Endothelial cell of umbilical vein (primary cell): ENCODE data around the gene PTPRO. TPM values are rescaled to one million over a fixed set of nuclear protein-coding genes. Genes with fewer than 3 reads are reported as not detected.

Experiments
- BruUV-seq: library from RNA; stranded (reverse); fragments of 400-500 nt; replicated peaks from 2 replicates; lab custom pipeline; 2021; lab: Mats Ljungman, UMichigan
- CTCF ChIA-PET: fragments of 300-600, 350-600 bp; sonication (Branson Sonifier 250); formaldehyde crosslinking; loops from one replicate; lab custom pipeline; 2021; ENCODE audit warnings: antibody characterized with exemption, inconsistent platforms; lab: Charles Lee
- POLR2A ChIA-PET: fragments of 300-600, 350-600 bp; sonication (Branson Sonifier 250); formaldehyde crosslinking; loops from one replicate; lab custom pipeline; 2021; ENCODE audit warnings: antibody characterized with exemption, inconsistent platforms; lab: Charles Lee
- DNase-seq: peaks from one replicate; pipeline ENCODE4 v3.0.0-alpha.2; 2011; ENCODE audit warnings: low read depth, low spot score
- FAIRE-seq: peaks from 2 replicates; lab custom pipeline; 2011; peaks lifted over from hg19 to GRCh38; lab: Jason Lieb, UNC
- H2AFZ ChIP-seq: 2 replicates; pipeline ENCODE4 v1.6.0; 2012; ENCODE audit warnings: low read depth, low read length, control low read depth, inconsistent platforms
- H3K27ac ChIP-seq: 2 replicates; pipeline ENCODE4 v1.5.1; 2011; ENCODE audit warnings: low read depth, mild to moderate bottlenecking, control low read depth, low read length, moderate library complexity; ENCODE audit not compliant: insufficient read depth
- H3K27me3 ChIP-seq, 2 experiments: 2 replicates each; pipeline versions ENCODE4 v1.6.0 to v1.6.1; 2011; ENCODE audit warnings: low read length in 2 of 2, mixed read lengths in 1 of 2; ENCODE audit not compliant: control insufficient read depth in 2 of 2, insufficient read depth in 2 of 2
- H3K36me3 ChIP-seq, 2 experiments: 2 replicates in 1 of 2; 3 replicates in 1 of 2; pipeline ENCODE4 v1.5.1; 2011; ENCODE audit warnings: low read length in 2 of 2, mild to moderate bottlenecking in 1 of 2, moderate library complexity in 1 of 2; ENCODE audit not compliant: control insufficient read depth in 2 of 2, insufficient read depth in 2 of 2; ENCODE audit errors: extremely low read depth in 1 of 2
- H3K4me1 ChIP-seq: 3 replicates; pipeline ENCODE4 v1.5.1; 2011; ENCODE audit warnings: mild to moderate bottlenecking, low read length; ENCODE audit not compliant: control insufficient read depth, insufficient read depth; ENCODE audit errors: extremely low read depth
- H3K4me2 ChIP-seq: 2 replicates; pipeline ENCODE4 v1.6.1; 2011; ENCODE audit warnings: low read length, control low read depth, mixed read lengths; ENCODE audit not compliant: insufficient read depth
- H3K4me3 ChIP-seq, 3 experiments: fragments of 200-600 bp in 1 of 3; sonication (generic), shearing (Covaris generic) in 1 of 3; replicated peaks in 1 of 3; 2 replicates each; pipeline ENCODE4 v1.5.1; 2011 to 2016; ENCODE audit warnings: control low read depth in 3 of 3, low read length in 3 of 3, mild to moderate bottlenecking in 2 of 3, inconsistent platforms in 1 of 3, low read depth in 1 of 3, moderate library complexity in 1 of 3; ENCODE audit not compliant: insufficient read depth in 1 of 3
- H3K79me2 ChIP-seq: 2 replicates; pipeline ENCODE4 v1.6.0; 2012; ENCODE audit warnings: low read length, inconsistent platforms; ENCODE audit not compliant: control insufficient read depth, insufficient read depth
- H3K9ac ChIP-seq: replicated peaks from 2 replicates; pipeline ENCODE3; 2011; ENCODE audit warnings: low read length, control low read depth; ENCODE audit not compliant: insufficient read depth; ENCODE audit errors: extremely low read depth
- H3K9me1 ChIP-seq: replicated peaks from 3 replicates; pipeline ENCODE4 v1.6.0; 2011; ENCODE audit warnings: mild to moderate bottlenecking, low read length; ENCODE audit not compliant: control insufficient read depth, insufficient read depth; ENCODE audit errors: extremely low read depth
- H3K9me3 ChIP-seq: replicated peaks from 2 replicates; pipeline ENCODE4 v1.5.1; 2012; ENCODE audit warnings: low read length, inconsistent platforms; ENCODE audit not compliant: control insufficient read depth, insufficient read depth
- H4K20me1 ChIP-seq: replicated peaks from 2 replicates; pipeline ENCODE3; 2011; ENCODE audit warnings: mild to moderate bottlenecking, low read length; ENCODE audit not compliant: control insufficient read depth, insufficient read depth; ENCODE audit errors: extremely low read depth
- CTCF ChIP-seq, 2 donors: IDR thresholded peaks; 1 replicate in 1 of 2; 2 replicates in 1 of 2; pipeline ENCODE4 v1.5.1; 2011; ENCODE audit warnings: low read length in 2 of 2, mild to moderate bottlenecking in 2 of 2, moderate library complexity in 2 of 2, control low read depth in 1 of 2, inconsistent platforms in 1 of 2, low read depth in 1 of 2; ENCODE audit not compliant: insufficient read depth in 1 of 2; ENCODE audit errors: extremely low read depth in 1 of 2
- GATA2 ChIP-seq: IDR thresholded peaks from 2 replicates; pipeline ENCODE4 v1.7.0; 2011; ENCODE audit warnings: low read depth, mild to moderate bottlenecking, moderate library complexity, mixed read lengths, low read length; ENCODE audit not compliant: insufficient read length, insufficient read depth
- MAX ChIP-seq: IDR thresholded peaks from 2 replicates; pipeline ENCODE4 v1.6.1; 2011; ENCODE audit not compliant: insufficient read depth, insufficient read length
- MYC ChIP-seq: IDR thresholded peaks from one replicate; pipeline ENCODE4 v1.6.1; 2011; ENCODE audit warnings: mild to moderate bottlenecking, low read depth, low read length
- dilution Hi-C: fragments of 300-500 bp; cut with MboI; formaldehyde crosslinking; loops from one replicate; pipeline ENCODE4 v1.15.0; 2019; ENCODE audit warnings: low sequenced_read_pairs; ENCODE audit not compliant: extremely low pct_ligation_motif_present
- intact Hi-C: fragments of 100-400 bp; cut with micrococcal nuclease; formaldehyde crosslinking; loops from one replicate; pipeline ENCODE4 v1.10.0; 2022
- polyA plus RNA-seq, 4 experiments: library from polyadenylated mRNA; depleted of rRNA in 3 of 4; stranded (reverse) in 3 of 4; unstranded in 1 of 4; fragments of >200 nt; gene quantifications; 2 replicates each; pipeline versions ENCODE4 v1.2.1 to v1.2.3, GENCODE V29; 2011 to 2012; ENCODE audit warnings: missing spikeins in 1 of 4
- total RNA-seq: library from RNA; stranded (reverse); gene quantifications from 2 replicates; pipeline ENCODE4 v1.2.3, GENCODE V29; 2021

Gene PTPRO
- total and polyA plus RNA-seq, 2 donors (not counting 3 experiments of a cell fraction or from before 2014, with no cell fraction given) = not detected

DNA sequence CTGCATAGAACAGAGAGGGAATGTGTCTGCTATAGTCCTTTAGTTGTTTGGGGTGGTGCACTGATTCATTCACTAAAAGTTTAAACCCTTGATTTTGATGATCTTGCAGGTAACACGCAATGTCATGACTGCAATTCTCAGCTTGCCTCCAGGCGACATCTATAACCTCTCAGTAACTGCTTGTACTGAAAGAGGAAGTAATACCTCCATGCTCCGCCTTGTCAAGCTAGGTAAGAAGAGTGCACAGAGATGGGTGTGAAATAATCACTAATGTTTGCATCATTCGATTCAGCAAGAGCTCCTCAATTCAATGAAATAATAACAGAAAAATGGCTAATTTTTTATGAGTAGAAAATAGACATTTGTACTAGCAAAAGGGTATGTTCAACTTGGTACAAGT, 203.7 kb downstream of the PTPRO start:
- peaks cover 6 to 25% of the 10 kb centered on the region in 2 experiments for H3K27me3 ChIP-seq
- H3K9me3 ChIP-seq = no peaks in the 10 kb centered on the region
- no peaks in the 10 kb centered on the region for H3K4me1 ChIP-seq
- BruUV-seq = no TSS peak
- FAIRE-seq = no peak
- TF ChIP-seq CTCF (IDR thresholded peaks at IDR 0.05; ENCODE audit: extremely low read depth in 1 of 2, insufficient read depth in 1 of 2, low read depth in 1 of 2, low read length in 2 of 2) (no peak), MAX (no peak), GATA2 (no peak), MYC (no peak)
- H4K20me1 ChIP-seq = no peaks in the 10 kb centered on the region
- H3K4me3 ChIP-seq = no peak overlapping the region
- no peaks in the 10 kb centered on the region for H3K9me1 ChIP-seq
- CTCF ChIA-PET = interaction anchor here (1.0 to 4.5 kb wide), 7 partner anchors 9 to 330 kb away, joined by 3 to 30 read pairs (median 5); no protein-coding TSS in a partner anchor
- intact Hi-C loops = loop anchor here (10.0 kb wide), 1 partner anchor 801 kb away; no protein-coding TSS in a partner anchor
- no peak for DNase-seq
- H3K4me2 ChIP-seq = no peak overlapping the region
- no peaks in the 10 kb centered on the region for H3K79me2 ChIP-seq
- no peak overlapping the region for H3K27ac ChIP-seq
- no peaks in the 10 kb centered on the region for H3K36me3 ChIP-seq
- POLR2A ChIA-PET = no interaction called here
- no peak overlapping the region for H3K9ac ChIP-seq
- H2AFZ ChIP-seq = no peak overlapping the region
- dilution Hi-C loops = no loop called here
